GM23338 (cell line): ENCODE measurements around the gene PPP2R1B.

Experiments used
- CTCF ChIP-seq, 2 experiments: fragments of 200-600 bp in 1 of 2; sonication (generic) in 1 of 2; conservative IDR thresholded peaks; 2 replicates each; pipeline versions ENCODE4 v1.5.1 to v1.6.1; 2016 to 2017; ENCODE audit warnings: antibody characterized with exemption in 2 of 2, low read depth in 2 of 2, mild to moderate bottlenecking in 2 of 2, moderate library complexity in 1 of 2
- EZH2phosphoT487 ChIP-seq: fragments of 200-600 bp; sonication (generic); IDR thresholded peaks from one replicate; pipeline ENCODE4 v1.8.1; 2018; ENCODE audit warnings: antibody characterized with exemption; ENCODE audit not compliant: unreplicated experiment

GRCh38 chr11:111766834-111767142 lies 599 bp upstream of the PPP2R1B start:
- TF ChIP-seq CTCF (conservative IDR thresholded peaks at IDR 0.05; ENCODE audit: low read depth in 2 of 2) (no peak), EZH2phosphoT487 (no peak)
